Smooth muscle cell (in vitro differentiated cells): Measurements from ENCODE around the gene MAJIN. TPM values are rescaled to one million over a fixed set of nuclear protein-coding genes. Genes with fewer than 3 reads are reported as not detected.

Experiments
- DNase-seq: peaks from one replicate; lab custom pipeline; 2025; ENCODE audit not compliant: unreplicated experiment; lab: John Stamatoyannopoulos, UW
- H2AFZ ChIP-seq: fragments of 200-600 bp; sonication (generic); 2 replicates; pipeline ENCODE4 v1.6.0; 2016; ENCODE audit warnings: antibody characterized with exemption, low read depth, mild to moderate bottlenecking
- H3F3A ChIP-seq: fragments of 200-600 bp; sonication (generic); 2 replicates; pipeline ENCODE4 v1.6.0; 2017; ENCODE audit warnings: antibody characterized with exemption, low read depth
- H3K27ac ChIP-seq: fragments of 200-600 bp; sonication (generic); 2 replicates; pipeline ENCODE4 v1.5.1; 2016; ENCODE audit warnings: low read depth, mild to moderate bottlenecking
- H3K27me3 ChIP-seq: fragments of 200-600 bp; sonication (generic); 2 replicates; pipeline ENCODE4 v1.6.1; 2016; ENCODE audit warnings: low read depth, mild to moderate bottlenecking
- H3K36me3 ChIP-seq: fragments of 200-600 bp; sonication (generic); 2 replicates; pipeline ENCODE4 v1.5.1; 2016; ENCODE audit warnings: low read depth
- H3K4me1 ChIP-seq: fragments of 200-600 bp; sonication (generic); 2 replicates; pipeline ENCODE4 v1.5.1; 2016; ENCODE audit warnings: low read depth
- H3K4me2 ChIP-seq: fragments of 200-600 bp; sonication (generic); 2 replicates; pipeline ENCODE4 v1.6.0; 2016; ENCODE audit warnings: mild to moderate bottlenecking
- H3K4me3 ChIP-seq: fragments of 200-600 bp; sonication (generic); 2 replicates; pipeline ENCODE4 v1.5.1; 2016; ENCODE audit warnings: mild to moderate bottlenecking
- H3K79me2 ChIP-seq: fragments of 200-600 bp; sonication (generic); 2 replicates; pipeline ENCODE4 v1.6.0; 2016; ENCODE audit warnings: low read depth, mild to moderate bottlenecking
- H3K9ac ChIP-seq: fragments of 200-600 bp; sonication (generic); 2 replicates; pipeline ENCODE4 v1.6.0; 2016; ENCODE audit warnings: low read depth
- H3K9me3 ChIP-seq: fragments of 200-600 bp; sonication (generic); replicated peaks from 2 replicates; pipeline ENCODE4 v1.5.1; 2016; ENCODE audit warnings: low read depth
- H4K20me1 ChIP-seq: fragments of 200-600 bp; sonication (generic); 2 replicates; pipeline ENCODE4 v1.6.0; 2016; ENCODE audit warnings: low read depth
- WGBS: methylation state at CpG from one replicate; pipeline ENCODE4 v1.1.7; 2016; ENCODE audit warnings: low lambda C conversion rate; 5-methylcytosine and 5-hydroxymethylcytosine counted together
- polyA plus RNA-seq: library from polyadenylated mRNA; unstranded; fragments of >200 nt; fragmentation: Nextera tagmentation; extraction: Ambion mirVana; gene quantifications from 2 replicates; pipeline ENCODE4 v1.2.1, GENCODE V29; 2016
- total RNA-seq: library from RNA; depleted of rRNA; stranded (reverse); fragments of >200 nt; gene quantifications from 2 replicates; pipeline ENCODE4 v1.2.3, GENCODE V29; 2014
- TF ChIP-seq, protein P1 (sequence below): fragments of 200-600 bp; sonication (generic); IDR thresholded peaks from 2 replicates; pipeline ENCODE4 v1.5.1; 2017; ENCODE audit warnings: borderline replicate concordance, mild to moderate bottlenecking, antibody characterized with exemption; ENCODE audit not compliant: insufficient read depth, poor library complexity, severe bottlenecking

Gene MAJIN
- total and polyA plus RNA-seq, 2 experiments from 2014 or later: not detected

DNA sequence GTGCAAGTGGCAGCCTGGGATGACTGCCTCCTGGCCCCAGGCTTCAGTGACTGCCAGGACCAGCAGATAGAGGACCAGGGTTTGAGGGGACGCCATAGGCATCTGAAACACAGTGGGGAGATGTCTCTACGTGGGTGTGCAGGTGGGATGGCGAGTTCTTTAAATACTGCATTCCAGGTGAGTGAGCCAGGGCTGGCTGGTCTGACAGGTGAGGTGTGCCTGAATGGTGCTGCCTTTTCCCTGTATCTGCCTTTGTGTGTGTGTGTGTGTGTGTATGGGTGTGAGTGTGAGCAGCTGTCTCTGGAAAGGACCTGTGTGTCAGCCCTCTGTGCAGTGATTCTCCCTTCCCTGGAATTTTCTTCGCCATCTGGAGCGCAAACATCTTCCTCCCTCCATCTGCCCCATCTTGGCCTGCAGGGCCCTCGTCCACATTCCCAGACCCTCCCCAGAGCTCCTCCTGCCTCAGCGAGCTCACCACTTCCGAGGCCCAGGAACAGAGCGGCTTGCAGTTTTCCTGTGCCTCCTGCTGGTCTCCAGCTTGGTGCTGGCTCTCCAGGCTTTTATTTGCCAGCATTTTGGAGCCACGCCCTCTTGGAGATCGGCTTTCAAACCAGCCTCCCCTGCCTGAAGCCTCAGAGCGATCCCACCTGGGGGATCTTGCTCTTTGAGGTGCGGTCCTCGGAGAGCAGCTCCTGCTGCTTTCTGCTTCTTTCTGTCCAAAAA lies 36.4 kb downstream of the MAJIN start, which contains the start of gene GPHA2:
GPHA2 (minus strand) TSS at position 535 of the 723 bp plus-strand sequence; CDS start at position 102, 433 bp downstream.
- no peak within 1 kb of the TSS for H3K4me2 ChIP-seq
- TF ChIP-seq, protein P1, sequence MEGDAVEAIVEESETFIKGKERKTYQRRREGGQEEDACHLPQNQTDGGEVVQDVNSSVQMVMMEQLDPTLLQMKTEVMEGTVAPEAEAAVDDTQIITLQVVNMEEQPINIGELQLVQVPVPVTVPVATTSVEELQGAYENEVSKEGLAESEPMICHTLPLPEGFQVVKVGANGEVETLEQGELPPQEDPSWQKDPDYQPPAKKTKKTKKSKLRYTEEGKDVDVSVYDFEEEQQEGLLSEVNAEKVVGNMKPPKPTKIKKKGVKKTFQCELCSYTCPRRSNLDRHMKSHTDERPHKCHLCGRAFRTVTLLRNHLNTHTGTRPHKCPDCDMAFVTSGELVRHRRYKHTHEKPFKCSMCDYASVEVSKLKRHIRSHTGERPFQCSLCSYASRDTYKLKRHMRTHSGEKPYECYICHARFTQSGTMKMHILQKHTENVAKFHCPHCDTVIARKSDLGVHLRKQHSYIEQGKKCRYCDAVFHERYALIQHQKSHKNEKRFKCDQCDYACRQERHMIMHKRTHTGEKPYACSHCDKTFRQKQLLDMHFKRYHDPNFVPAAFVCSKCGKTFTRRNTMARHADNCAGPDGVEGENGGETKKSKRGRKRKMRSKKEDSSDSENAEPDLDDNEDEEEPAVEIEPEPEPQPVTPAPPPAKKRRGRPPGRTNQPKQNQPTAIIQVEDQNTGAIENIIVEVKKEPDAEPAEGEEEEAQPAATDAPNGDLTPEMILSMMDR: no peak
- H3K27me3 ChIP-seq: peaks cover 6% of the 10 kb centered on the region
- no peak for DNase-seq
- WGBS: 43% methylated on average over 14 of the region's 14 CpGs
- H3K4me1 ChIP-seq: peaks cover 11% of the 10 kb centered on the region
- no peaks in the 10 kb centered on the region for H3K79me2 ChIP-seq
- no peaks in the 10 kb centered on the region for H4K20me1 ChIP-seq
- H2AFZ ChIP-seq: no peak within 1 kb of the TSS
- peaks cover 7% of the 10 kb centered on the region for H3K36me3 ChIP-seq
- H3K27ac ChIP-seq: no peak within 1 kb of the TSS
- no peaks in the 10 kb centered on the region for H3F3A ChIP-seq
- H3K9me3 ChIP-seq: no peaks in the 10 kb centered on the region
- no peak within 1 kb of the TSS for H3K4me3 ChIP-seq
- H3K9ac ChIP-seq: no peak within 1 kb of the TSS

DNA sequence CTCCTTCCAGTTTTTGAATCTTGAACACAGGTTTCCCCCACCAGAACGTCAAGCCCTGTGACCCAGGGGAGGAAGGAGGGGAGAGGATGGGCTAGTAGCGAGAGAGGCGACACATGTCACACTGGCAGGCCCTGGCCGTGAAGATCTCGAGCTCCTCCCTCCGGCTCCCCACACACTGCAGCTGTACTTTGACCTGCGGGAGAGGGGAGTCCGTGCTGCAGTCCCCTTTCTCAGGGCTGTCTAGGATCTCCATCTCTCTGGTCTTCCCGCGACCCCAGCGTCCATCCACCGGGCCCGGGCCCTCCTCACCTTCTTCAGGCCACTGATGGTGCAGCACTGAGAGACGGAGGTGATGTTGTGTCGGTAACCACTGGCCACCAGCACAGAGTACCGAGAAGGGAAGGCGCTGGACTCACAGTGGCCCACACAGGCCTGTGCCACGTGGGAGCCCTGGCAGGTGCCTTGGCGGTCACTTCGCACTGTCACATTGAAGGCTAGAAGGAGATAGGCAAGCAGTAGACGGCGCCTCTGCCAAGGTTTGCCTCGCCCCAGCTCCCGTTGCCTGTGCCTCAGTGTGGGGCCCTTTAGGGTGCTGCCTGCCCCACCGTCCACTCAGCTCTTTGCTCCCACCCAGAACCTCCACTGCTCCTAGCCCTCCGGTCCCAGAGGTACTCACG lies 37.1 kb downstream of the MAJIN start:
- WGBS: 90% methylated on average over 27 of the region's 27 CpGs
- no peak overlapping the region for H3K9ac ChIP-seq
- H3K4me2 ChIP-seq: no peak overlapping the region
- no peak overlapping the region for H2AFZ ChIP-seq
- no peak overlapping the region for H3K4me3 ChIP-seq
- TF ChIP-seq, protein P1: no peak
- no peaks in the 10 kb centered on the region for H3F3A ChIP-seq
- H3K27me3 ChIP-seq: peaks cover 6% of the 10 kb centered on the region
- no peak overlapping the region for H3K27ac ChIP-seq
- DNase-seq: no peak
- no peaks in the 10 kb centered on the region for H3K79me2 ChIP-seq
- H3K4me1 ChIP-seq: peaks cover 11% of the 10 kb centered on the region
- H3K9me3 ChIP-seq: no peaks in the 10 kb centered on the region
- peaks cover 7% of the 10 kb centered on the region for H3K36me3 ChIP-seq
- no peaks in the 10 kb centered on the region for H4K20me1 ChIP-seq

DNA sequence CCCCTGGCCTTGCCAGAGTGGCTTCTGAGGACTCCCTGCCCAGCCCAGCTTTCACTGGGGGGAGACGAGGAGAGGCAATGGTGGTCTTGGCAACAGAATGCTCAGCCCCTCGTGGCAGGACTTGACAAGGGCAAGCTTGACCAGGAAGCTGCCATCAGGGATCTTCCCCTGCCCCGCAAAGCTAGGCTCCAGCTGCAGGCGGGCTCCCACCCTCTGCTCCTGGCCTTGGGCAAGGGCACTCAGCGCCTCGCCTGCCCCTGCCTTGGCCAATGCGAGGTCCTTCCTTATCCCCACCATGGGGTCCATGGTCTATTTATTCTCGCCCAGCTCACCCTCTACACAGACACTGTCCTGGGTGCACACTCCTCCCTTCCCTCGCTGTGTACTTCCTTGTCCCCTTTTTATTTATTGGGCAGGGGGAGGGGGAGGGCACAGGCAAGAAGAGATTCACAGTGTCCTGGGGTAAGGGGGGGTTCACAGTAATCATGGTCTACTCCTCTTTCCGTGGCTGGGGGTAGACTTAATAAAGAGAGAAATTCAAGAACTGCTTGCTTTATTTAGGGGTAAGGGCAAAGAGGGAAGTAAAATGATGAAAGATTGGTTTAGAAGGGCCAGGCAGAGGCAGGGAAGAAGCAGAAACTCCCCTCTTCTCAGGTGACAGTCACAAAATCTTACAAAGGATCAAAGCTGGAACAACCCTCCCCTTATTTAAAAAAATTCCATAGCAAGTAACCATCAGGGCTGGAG lies 37.8 kb downstream of the MAJIN start:
- H3K79me2 ChIP-seq: no peaks in the 10 kb centered on the region
- H3K4me2 ChIP-seq: no peak overlapping the region
- no peak overlapping the region for H3K4me3 ChIP-seq
- H3K36me3 ChIP-seq: peaks cover 7% of the 10 kb centered on the region
- no peaks in the 10 kb centered on the region for H3K9me3 ChIP-seq
- DNase-seq: no peak
- 94% methylated on average over 10 of the region's 10 CpGs for WGBS
- H3K27me3 ChIP-seq: peaks cover 6% of the 10 kb centered on the region
- no peaks in the 10 kb centered on the region for H3F3A ChIP-seq
- H3K27ac ChIP-seq: no peak overlapping the region
- no peaks in the 10 kb centered on the region for H4K20me1 ChIP-seq
- no peak overlapping the region for H3K9ac ChIP-seq
- TF ChIP-seq, protein P1: no peak
- H3K4me1 ChIP-seq: peaks cover 11% of the 10 kb centered on the region
- no peak overlapping the region for H2AFZ ChIP-seq
